A549 (cell line): ENCODE results near the gene LLCFC1. TPM values are rescaled to one million over a fixed set of nuclear protein-coding genes. Genes with fewer than 3 reads are reported as not detected.
A peak's percentile ranks its signal among the peaks of the same experiment; 100 is the strongest.

Experiments
- ATAC-seq, 2 experiments: fragments of 200-7000 bp in 1 of 2; fragments of >200 bp in 1 of 2; cut with Nextera tagmentation in 1 of 2; cut with Tn5 transposase in 1 of 2; 3 replicates each; pipeline versions ENCODE4 v1.8.0 to v1.9.1; 2018 to 2020; ENCODE audit warnings: mild to moderate bottlenecking in 1 of 2, moderate library complexity in 1 of 2
- CTCF ChIA-PET: fragments of 300-600 bp; sonication (Branson Sonifier 250); formaldehyde crosslinking; extraction: SDS; loops from one replicate; lab custom pipeline; 2021; ENCODE audit warnings: antibody characterized with exemption, inconsistent platforms; lab: Yijun Ruan, JAX
- POLR2A ChIA-PET: fragments of 350-600 bp; formaldehyde crosslinking; extraction: SDS; loops from one replicate; lab custom pipeline; 2021; ENCODE audit warnings: antibody characterized with exemption, inconsistent platforms; lab: Yijun Ruan, JAX
- DNase-seq, 2 experiments: peaks; one replicate each; pipeline versions ENCODE4 v3.0.0 to v3.0.0-alpha.2; 2011 to 2016; ENCODE audit warnings: low read depth in 1 of 2, low spot score in 1 of 2
- FAIRE-seq: peaks from 2 replicates; lab custom pipeline; 2011; peaks lifted over from hg19 to GRCh38; lab: Jason Lieb, UNC
- H3K27ac ChIP-seq, 2 experiments: fragments of >200 bp; sonication (Bioruptor Twin); formaldehyde crosslinking; 3 replicates each; pipeline ENCODE4 v1.5.1; 2016 to 2017
- H3K4me1 ChIP-seq: fragments of >200 bp; sonication (Bioruptor Twin); formaldehyde crosslinking; 3 replicates; pipeline ENCODE4 v1.6.1; 2016
- H3K4me2 ChIP-seq: fragments of >200 bp; sonication (Bioruptor Twin); formaldehyde crosslinking; 3 replicates; pipeline ENCODE4 v1.6.1; 2016
- H3K4me3 ChIP-seq: fragments of >200 bp; sonication (Bioruptor Twin); formaldehyde crosslinking; 3 replicates; pipeline ENCODE4 v1.5.1; 2016
- H3K9me3 ChIP-seq: fragments of >200 bp; sonication (Bioruptor Twin); formaldehyde crosslinking; 3 replicates; pipeline ENCODE4 v1.6.1; 2016
- CBX8 ChIP-seq: fragments of 200-600 bp; sonication (generic); IDR thresholded peaks from 2 replicates; pipeline ENCODE4 v1.6.1; 2016
- CEBPB ChIP-seq, 2 experiments: fragments of >200 bp in 1 of 2; sonication (Bioruptor Twin) in 1 of 2; formaldehyde crosslinking in 1 of 2; IDR thresholded peaks; 2 replicates each; pipeline ENCODE4 v1.6.1; 2012 to 2016
- CTCF ChIP-seq: fragments of >200 bp; sonication (Bioruptor Twin); formaldehyde crosslinking; IDR thresholded peaks from 3 replicates; pipeline ENCODE4 v1.5.1; 2016
- EHMT2 ChIP-seq: fragments of 200-600 bp; sonication (generic); IDR thresholded peaks from 2 replicates; pipeline ENCODE4 v1.6.1; 2016; ENCODE audit warnings: antibody characterized with exemption, low read depth, mild to moderate bottlenecking, moderate library complexity
- ELK1 ChIP-seq: fragments of 150-350 bp; IDR thresholded peaks from 2 replicates; pipeline ENCODE4 v1.6.1; 2014; ENCODE audit warnings: low read depth, mild to moderate bottlenecking, low read length
- FOXS1 ChIP-seq: fragments of 250-450 bp; sonication (Bioruptor Pico); IDR thresholded peaks from 2 replicates; pipeline ENCODE4 v1.5.0; 2020; ENCODE audit warnings: mild to moderate bottlenecking, moderate library complexity
- HDAC2 ChIP-seq: fragments of 200-600 bp; sonication (generic); IDR thresholded peaks from 2 replicates; pipeline ENCODE4 v1.6.1; 2016
- HOXB13 ChIP-seq: fragments of 250-450 bp; sonication (Bioruptor Pico); IDR thresholded peaks from 2 replicates; pipeline ENCODE4 v1.5.0; 2020; ENCODE audit warnings: low read depth, mild to moderate bottlenecking, moderate library complexity
- HOXB5 ChIP-seq: fragments of 250-450 bp; sonication (Bioruptor Pico); IDR thresholded peaks from 2 replicates; pipeline ENCODE4 v1.5.0; 2020; ENCODE audit warnings: mild to moderate bottlenecking, moderate library complexity
- KDM1A ChIP-seq: fragments of 200-600 bp; sonication (generic); IDR thresholded peaks from 2 replicates; pipeline ENCODE4 v1.6.1; 2016; ENCODE audit warnings: low read depth, mild to moderate bottlenecking
- MAFK ChIP-seq: fragments of 450-650 bp; IDR thresholded peaks from 2 replicates; pipeline ENCODE4 v1.6.1; 2014; ENCODE audit not compliant: partially characterized antibody
- NPAS2 ChIP-seq: fragments of 250-450 bp; sonication (Bioruptor Pico); IDR thresholded peaks from 2 replicates; pipeline ENCODE4 v1.8.0; 2022; ENCODE audit warnings: mild to moderate bottlenecking, moderate library complexity, borderline replicate concordance
- PHF8 ChIP-seq: fragments of 200-600 bp; sonication (generic); IDR thresholded peaks from 2 replicates; pipeline ENCODE4 v1.6.1; 2016; ENCODE audit warnings: low read depth, mild to moderate bottlenecking, antibody characterized with exemption, moderate library complexity, borderline replicate concordance
- POLR2A ChIP-seq: IDR thresholded peaks from 2 replicates; pipeline ENCODE4 v1.6.1; 2012; ENCODE audit warnings: mild to moderate bottlenecking, low read length
- RAD21 ChIP-seq, 2 experiments: fragments of >200 bp in 1 of 2; sonication (Bioruptor Twin) in 1 of 2; formaldehyde crosslinking in 1 of 2; IDR thresholded peaks in 1 of 2; conservative IDR thresholded peaks in 1 of 2; 2 replicates in 1 of 2; 3 replicates in 1 of 2; pipeline ENCODE4 v1.6.1; 2012 to 2018; ENCODE audit warnings: inconsistent platforms in 1 of 2
- RARB ChIP-seq: fragments of 250-450 bp; sonication (Bioruptor Pico); IDR thresholded peaks from 2 replicates; pipeline ENCODE4 v1.8.0; 2021; ENCODE audit warnings: mild to moderate bottlenecking, moderate library complexity
- RCOR1 ChIP-seq: fragments of 150-350 bp; IDR thresholded peaks from 2 replicates; pipeline ENCODE4 v1.6.1; 2014; ENCODE audit warnings: antibody characterized with exemption, low read length, low read depth
- RFX5 ChIP-seq: fragments of 450-650 bp; IDR thresholded peaks from 2 replicates; pipeline ENCODE4 v1.7.1; 2014; ENCODE audit warnings: antibody characterized with exemption, mild to moderate bottlenecking, moderate library complexity
- SREBF2 ChIP-seq: fragments of 450-650 bp; IDR thresholded peaks from 2 replicates; pipeline ENCODE4 v1.6.1; 2014; ENCODE audit warnings: mild to moderate bottlenecking, moderate library complexity
- USF2 ChIP-seq: fragments of 450-650 bp; IDR thresholded peaks from 2 replicates; pipeline ENCODE4 v1.6.1; 2014; ENCODE audit warnings: antibody characterized with exemption
- ZFP36 ChIP-seq: fragments of 450-650 bp; IDR thresholded peaks from 2 replicates; pipeline ENCODE4 v1.6.1; 2014; ENCODE audit warnings: borderline replicate concordance; ENCODE audit not compliant: partially characterized antibody
- ZNF302 ChIP-seq: fragments of 250-450 bp; sonication (Bioruptor Pico); IDR thresholded peaks from 2 replicates; pipeline ENCODE4 v1.9.0; 2021; ENCODE audit warnings: inconsistent platforms, mild to moderate bottlenecking, moderate library complexity
- WGBS: methylation state at CpG from one replicate; pipeline ENCODE4 v1.1.6; 2017; ENCODE audit errors: missing lambda C conversion rate; 5-methylcytosine and 5-hydroxymethylcytosine counted together
- polyA plus RNA-seq, 4 experiments: library from polyadenylated mRNA; depleted of rRNA in 3 of 4; stranded (reverse); fragments of >200 nt; fragmentation: RNase III in 1 of 4; extraction: RNeasy Plus Mini Kit Qiagen cat#74134 plus additional on column Dnase treatment in 1 of 4; gene quantifications; 2 replicates in 3 of 4; 3 replicates in 1 of 4; pipeline ENCODE4 v1.2.3, GENCODE V29; 2011 to 2017

LLCFC1 gene
- polyA plus RNA-seq, 2 of the 4 experiments (the other 2 are of a cell fraction), result not detected

GRCh38 chr7:142899661-142900060, 39.6 kb upstream of the LLCFC1 start (continued):
- no peak for TF ChIP-seq USF2

- WGBS, result 52% methylated on average over 15 of the region's 15 CpGs
- no peaks in the 10 kb centered on the region for H3K4me1 ChIP-seq
- peaks cover 2% of the 10 kb centered on the region; the same call in 1 of the 3 replicates for H3K9me3 ChIP-seq
- POLR2A ChIA-PET, result no interaction called here
- DNase-seq (no peak), FAIRE-seq (no peak), ATAC-seq (peak in 1 of 2 experiments; percentile 34; a peak in 1 of 6 replicates)
- CTCF ChIA-PET, result interaction anchor here (0.6 to 1.3 kb wide), 4 partner anchors 9 to 101 kb away, joined by 3 to 4 read pairs (median 3); partner anchors contain the start of gene TRPV5
- no peak overlapping the region for H3K4me3 ChIP-seq
- TF ChIP-seq CTCF (no peak), POLR2A (no peak), RARB (CRISPR knock-in tag) (no peak), CBX8 (no peak), FOXS1 (no peak), MAFK (no peak), NPAS2 (CRISPR knock-in tag) (no peak), RCOR1 (no peak), PHF8 (no peak)
- no peak overlapping the region for H3K27ac ChIP-seq
- H3K4me2 ChIP-seq, result no peak overlapping the region
Observed at GRCh38 chr7:142901426-142902259, 37.6 kb upstream of the LLCFC1 start.

GRCh38 chr7:142904128-142904527, 35.2 kb upstream of the LLCFC1 start:
- ChIA-PET POLR2A (no interaction called here), CTCF (no interaction called here)
- no peak for TF ChIP-seq HOXB5 (CRISPR knock-in tag)
- no peak for TF ChIP-seq RARB (CRISPR knock-in tag)
- TF ChIP-seq HOXB13 (CRISPR knock-in tag), result no peak
- TF ChIP-seq CEBPB (IDR thresholded peaks at IDR 0.05), result no peak
- no peak for TF ChIP-seq ZNF302
- TF ChIP-seq PHF8, result no peak
- no peak for TF ChIP-seq ZFP36
- TF ChIP-seq EHMT2, result no peak
- TF ChIP-seq RFX5, result no peak
- TF ChIP-seq SREBF2, result no peak
- no peak for TF ChIP-seq KDM1A
- Histone ChIP-seq H3K4me3 (no peak overlapping the region), H3K27ac (no peak overlapping the region), H3K4me2 (no peak overlapping the region), H3K4me1 (no peaks in the 10 kb centered on the region), H3K9me3 (peaks cover 2% of the 10 kb centered on the region; the same call in 1 of the 3 replicates)
- no peak for ATAC-seq
- FAIRE-seq, result no peak
- DNase-seq, result no peak

GRCh38 chr7:142905759-142906158, 33.5 kb upstream of the LLCFC1 start:
- Histone ChIP-seq H3K4me2 (no peak overlapping the region), H3K4me1 (no peaks in the 10 kb centered on the region), H3K27ac (no peak overlapping the region), H3K4me3 (no peak overlapping the region), H3K9me3 (peaks cover 2% of the 10 kb centered on the region; the same call in 1 of the 3 replicates)
- DNase-seq, result no peak
- FAIRE-seq, result no peak
- POLR2A ChIA-PET, result no interaction called here
- CTCF ChIA-PET, result no interaction called here
- ATAC-seq, result no peak
- no peak for TF ChIP-seq RAD21 (conservative IDR thresholded peaks at IDR 0.05 in 1 of 2, IDR thresholded peaks at IDR 0.05 in 1 of 2)
- no peak for TF ChIP-seq KDM1A
- no peak for TF ChIP-seq HDAC2
- no peak for TF ChIP-seq RCOR1
- no peak for TF ChIP-seq RARB (CRISPR knock-in tag)
- TF ChIP-seq ELK1, result no peak
- peak; percentile 18 for TF ChIP-seq ZFP36
- TF ChIP-seq MAFK, result no peak
- WGBS, result 12% methylated on average over 2 of the region's 2 CpGs
